Breast epithelium (tissue), 3 donors: ENCODE results near the gene TSPEAR.

ENCODE experiments used
- CTCF ChIP-seq, 3 donors: fragments of 450-650 bp; IDR thresholded peaks; one replicate each; pipeline ENCODE4 v1.5.1; 2016 to 2017; ENCODE audit warnings: antibody characterized with exemption in 3 of 3, mild to moderate bottlenecking in 3 of 3, moderate library complexity in 3 of 3
- POLR2A ChIP-seq: fragments of 450-650 bp; IDR thresholded peaks from one replicate; pipeline ENCODE4 v1.6.1; 2016; ENCODE audit warnings: antibody characterized with exemption, mild to moderate bottlenecking, moderate library complexity
- POLR2AphosphoS5 ChIP-seq, 3 donors: sonication (generic); formaldehyde crosslinking; IDR thresholded peaks; one replicate each; pipeline ENCODE4 v1.6.1; 2017; ENCODE audit warnings: antibody characterized with exemption in 3 of 3

GRCh38 chr21:44666401-44667320 lies 44.7 kb downstream of the TSPEAR start, which contains the start of gene KRTAP12-2:
- TF ChIP-seq POLR2A = no peak
- no peak for TF ChIP-seq CTCF (IDR thresholded peaks at IDR 0.05)
- TF ChIP-seq POLR2AphosphoS5 (IDR thresholded peaks at IDR 0.05) = no peak
